ENCODE results near the gene AGMO.

- TF ChIP-seq CTCF (IDR thresholded peaks at IDR 0.05) (no peak), POLR2A (IDR thresholded peaks at IDR 0.05) (no peak), POLR2AphosphoS5 (IDR thresholded peaks at IDR 0.05) (no peak)
These were observed 128.7 kb downstream of the AGMO start for GRCh38 chr7:15433151-15433550.
